CD4-positive, alpha-beta T cell treated with Interleukin-2 at 100 ng/mL for 4 hours (primary cell): ENCODE data around the gene ZFAND6.
"Not testable (repeated sequence)": the region's sequence is repeated elsewhere in the genome, so short reads cannot be mapped to it uniquely, and the experiment has no call there.

Source experiments
- DNase-seq: peaks from one replicate; pipeline ENCODE4 v3.0.0-alpha.2; 2020; ENCODE audit warnings: low spot score

Gene ZFAND6

GRCh38 chr15:80151576-80151975, 92.1 kb downstream of the ZFAND6 start:
- no peak for DNase-seq

DNA sequence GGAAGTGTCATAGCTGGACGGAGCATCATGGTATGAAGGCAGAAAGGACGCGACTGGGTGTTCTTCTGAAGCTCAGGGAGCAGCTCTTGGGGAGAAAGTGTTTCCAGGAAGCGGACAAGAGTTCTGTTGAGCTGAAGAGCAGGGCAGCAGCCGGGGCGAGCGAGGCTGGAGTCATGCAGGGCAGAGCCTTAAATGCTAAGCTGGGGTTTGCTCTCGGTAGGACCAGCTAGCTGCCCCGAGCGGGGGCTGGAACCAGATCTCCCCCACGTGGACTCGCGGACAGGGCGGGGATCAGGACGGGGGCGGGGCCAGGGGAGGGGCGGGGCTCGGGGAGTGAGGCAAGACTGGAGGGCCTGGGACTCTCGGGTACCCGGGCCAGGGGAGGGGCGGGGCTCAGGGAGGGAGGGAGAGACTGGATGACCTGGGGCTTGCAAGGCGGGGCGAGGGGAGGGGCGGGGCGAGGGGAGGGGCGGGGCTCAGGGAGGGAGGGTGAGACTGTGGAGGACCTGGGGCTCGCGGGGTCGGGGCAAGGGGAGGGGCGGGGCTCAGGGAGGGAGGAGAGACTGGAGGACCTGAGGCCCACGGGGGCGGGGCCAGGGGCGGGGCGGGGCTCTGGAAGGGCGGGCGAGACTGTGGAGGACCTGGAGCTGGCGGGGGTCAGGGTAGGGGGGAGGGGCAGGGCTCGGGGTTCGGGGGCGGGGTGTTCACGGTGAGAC, 92.9 kb downstream of the ZFAND6 start:
- DNase-seq = peak; percentile 92

DNA sequence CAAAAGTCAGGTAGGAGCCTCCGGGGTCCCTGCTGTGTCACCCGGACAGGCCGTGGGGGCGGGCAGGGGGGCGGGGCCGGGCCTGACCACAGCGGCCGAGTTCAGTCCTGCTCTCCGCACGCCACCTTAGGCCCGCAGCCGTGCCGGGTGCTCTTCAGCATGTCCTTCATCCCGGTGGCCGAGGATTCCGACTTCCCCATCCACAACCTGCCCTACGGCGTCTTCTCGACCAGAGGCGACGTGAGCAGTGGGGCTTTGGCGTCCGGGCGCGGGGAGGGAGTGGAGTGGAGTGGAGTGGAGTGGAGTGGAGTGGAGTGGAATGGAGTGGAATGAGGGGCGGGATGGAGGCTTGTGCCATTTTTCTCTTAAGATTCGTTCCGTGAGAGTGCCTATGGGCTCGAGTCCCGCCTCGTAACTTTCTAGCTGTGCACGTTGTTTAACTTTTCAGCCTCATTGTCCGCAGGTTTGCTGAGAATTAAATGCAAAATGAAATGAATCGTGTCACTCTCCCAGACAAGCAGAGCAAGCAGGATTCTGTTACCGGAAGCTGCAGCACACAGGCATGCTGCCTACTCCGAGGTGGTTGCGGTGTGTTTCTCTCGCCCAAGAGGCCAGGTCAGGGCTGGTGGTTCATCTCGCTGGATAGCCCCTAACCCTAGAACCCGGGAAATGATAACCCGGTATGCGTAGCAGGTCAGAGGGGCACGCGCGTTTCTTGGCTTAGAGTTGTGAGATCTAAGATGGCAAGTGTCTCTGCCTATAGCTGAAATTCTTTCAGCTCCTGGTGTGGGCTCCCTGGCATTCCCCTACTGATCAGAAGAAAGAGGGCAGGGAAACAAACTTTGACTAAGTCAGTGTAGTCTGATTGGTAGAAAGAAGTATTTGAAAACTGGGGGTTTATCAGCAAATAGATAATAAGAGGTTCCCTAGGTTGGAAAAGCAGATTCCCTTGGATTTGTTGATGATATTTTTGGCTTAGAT, 93.7 kb downstream of the ZFAND6 start, which contains the start of gene FAH:
FAH (plus strand) TSS at position 104 of the 981 bp plus-strand sequence; CDS start at position 160, 56 bp downstream.
- peak; percentile 30 for DNase-seq

DNA sequence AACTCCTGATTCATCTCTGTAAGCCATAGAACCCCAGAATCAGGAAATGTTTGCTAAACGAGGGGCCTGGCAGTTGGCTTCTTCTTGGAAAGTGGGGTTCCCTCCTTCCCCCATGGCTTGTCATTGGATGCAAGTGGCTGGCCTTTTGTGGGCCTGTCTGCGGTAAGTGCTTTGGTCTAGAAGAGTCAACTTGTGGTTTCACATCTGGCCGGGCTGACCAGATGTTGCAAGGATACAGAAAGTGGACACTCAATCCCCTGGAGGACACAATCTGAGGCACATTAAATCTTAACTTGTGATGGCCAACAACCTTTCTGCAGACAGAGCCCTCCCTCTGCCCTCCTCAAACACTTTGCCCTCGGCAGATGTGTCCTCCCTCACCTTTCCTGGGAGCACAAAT, 94.4 kb downstream of the ZFAND6 start:
- no peak for DNase-seq

GRCh38 chr15:80154336-80154735, 94.9 kb downstream of the ZFAND6 start:
- no peak for DNase-seq

- DNase-seq = no peak
Measured at GRCh38 chr15:80155001-80155377, 95.5 kb downstream of the ZFAND6 start.

GRCh38 chr15:80155378-80156175, 96.1 kb downstream of the ZFAND6 start:
- DNase-seq = not testable (repeated sequence)

DNA sequence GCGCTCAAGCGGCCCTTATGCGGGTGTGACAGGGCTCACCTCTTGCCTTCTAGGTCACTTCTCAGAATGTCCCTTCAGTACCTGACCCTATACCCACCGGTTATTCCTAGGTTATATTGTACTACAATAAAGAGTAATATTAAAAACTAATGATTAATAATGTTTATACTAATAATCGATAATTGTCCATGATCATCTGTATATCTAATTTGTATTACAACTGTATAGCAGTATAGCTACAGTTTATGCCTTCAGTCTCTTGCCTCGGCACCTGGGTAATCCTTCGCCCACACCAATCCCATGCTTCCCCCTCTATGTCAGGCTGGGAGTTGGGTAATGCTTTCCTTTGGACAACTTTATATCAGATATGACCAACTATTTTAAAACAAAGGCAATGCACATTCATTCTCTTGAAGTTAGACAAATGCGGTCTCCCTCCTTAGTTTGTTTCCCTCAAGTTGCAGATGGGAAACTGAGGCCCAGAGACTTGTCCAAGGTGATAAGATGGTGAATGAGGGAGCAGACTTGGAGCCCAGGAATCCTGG, 96.8 kb downstream of the ZFAND6 start:
- no peak for DNase-seq

DNA sequence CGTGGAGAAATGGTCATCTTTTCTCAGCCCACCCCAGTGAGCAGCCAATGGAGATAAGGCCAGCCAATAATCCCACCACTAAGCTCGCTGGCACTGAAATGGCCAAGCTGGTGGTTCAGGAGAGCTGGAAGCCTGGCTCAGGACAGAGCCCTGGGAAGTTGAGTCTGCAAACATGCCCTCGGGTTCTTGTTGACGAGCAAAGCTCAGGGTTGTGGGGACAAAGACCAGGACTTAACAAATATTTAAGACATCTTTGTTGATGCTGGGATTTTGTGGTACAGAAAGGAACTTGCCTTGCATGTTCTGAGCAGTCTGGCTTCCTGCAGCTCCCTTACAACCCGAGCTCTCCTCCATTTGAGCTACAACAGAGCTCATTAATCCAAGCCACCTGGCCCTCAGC, 97.7 kb downstream of the ZFAND6 start:
- DNase-seq = no peak

- DNase-seq = no peak
Measured at GRCh38 chr15:80159301-80159700, 99.8 kb downstream of the ZFAND6 start.

DNA sequence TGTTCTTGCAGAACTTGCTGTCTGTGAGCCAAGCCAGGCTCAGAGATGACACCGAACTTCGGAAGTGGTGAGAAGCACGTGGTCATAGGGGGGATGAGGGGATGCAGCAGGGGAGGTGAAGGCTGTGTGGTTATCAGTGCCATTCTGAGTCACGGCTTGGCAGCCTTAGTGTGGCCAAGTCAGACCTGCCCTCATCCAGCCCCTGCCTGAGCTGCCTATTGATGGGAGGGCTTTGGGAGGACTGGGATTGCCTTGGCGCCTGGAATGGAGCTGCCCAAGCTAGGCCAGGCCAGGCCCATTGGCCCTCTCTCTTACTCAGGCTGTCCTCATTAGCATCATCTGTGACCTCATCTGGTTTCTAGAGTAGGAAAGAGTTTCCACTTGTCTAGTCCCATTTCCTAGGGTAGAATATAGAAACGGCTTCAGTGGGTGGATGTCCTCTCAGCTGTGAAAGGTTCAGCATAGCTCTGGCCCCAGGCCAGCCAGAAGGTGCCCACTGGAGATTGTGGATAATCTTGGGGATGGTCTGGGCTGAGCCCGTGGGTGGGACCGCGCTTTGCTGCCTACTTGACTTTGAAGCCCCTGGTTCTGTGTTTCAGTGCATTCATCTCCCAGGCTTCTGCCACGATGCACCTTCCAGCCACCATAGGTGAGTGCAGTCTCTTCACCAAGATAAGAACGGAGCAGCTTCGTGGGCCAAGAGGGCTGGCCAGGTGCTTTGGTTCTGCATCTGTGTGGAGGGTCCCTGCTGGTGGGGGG, 100.5 kb downstream of the ZFAND6 start:
- peak; percentile 2 for DNase-seq

GRCh38 chr15:80160570-80161156, 101.2 kb downstream of the ZFAND6 start:
- peak; percentile 31 for DNase-seq

DNA sequence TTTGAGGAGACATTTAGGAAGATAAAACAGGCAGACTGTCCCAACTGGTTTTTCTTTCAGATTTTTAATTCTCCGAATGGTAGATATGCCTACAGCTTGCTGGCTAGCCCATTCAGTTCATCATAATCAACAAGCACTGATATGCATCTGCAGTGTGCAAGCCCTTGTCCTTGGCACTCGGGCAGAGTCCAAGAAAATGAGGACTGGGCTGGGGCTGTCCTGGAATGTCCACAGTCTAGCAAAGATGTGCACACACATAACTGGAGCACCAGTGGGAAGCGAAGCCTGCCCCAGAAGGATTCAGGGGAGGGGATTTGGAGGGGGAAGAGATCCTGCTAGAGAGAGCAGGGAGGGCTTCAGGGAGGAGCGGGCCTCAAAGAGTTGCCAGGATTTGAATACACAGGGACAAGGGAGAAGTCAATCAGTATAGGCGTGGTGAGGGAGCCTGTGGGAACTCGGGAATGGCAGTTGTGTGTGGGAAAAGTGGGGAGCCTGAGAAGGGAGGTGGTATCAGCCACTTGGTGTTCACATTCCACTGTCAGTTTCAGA, 102.1 kb downstream of the ZFAND6 start:
- DNase-seq = no peak

GRCh38 chr15:80162059-80162554, 102.6 kb downstream of the ZFAND6 start:
- DNase-seq = no peak

- no peak for DNase-seq
Measured at GRCh38 chr15:80163217-80163616, 103.7 kb downstream of the ZFAND6 start.

- DNase-seq = no peak
Measured at GRCh38 chr15:80163897-80164296, 104.4 kb downstream of the ZFAND6 start.

- DNase-seq = no peak
Measured at GRCh38 chr15:80167936-80168335, 108.5 kb downstream of the ZFAND6 start.

GRCh38 chr15:80168421-80168820, 108.9 kb downstream of the ZFAND6 start:
- DNase-seq = no peak

GRCh38 chr15:80169768-80170357, 110.4 kb downstream of the ZFAND6 start:
- no peak for DNase-seq

- no peak for DNase-seq
Measured at GRCh38 chr15:80170596-80170995, 111.1 kb downstream of the ZFAND6 start.
